ENCODE measurements around the gene SEC11C. TPM values are rescaled to one million over a fixed set of nuclear protein-coding genes. Genes with fewer than 3 reads are reported as not detected.

The SEC11C gene
- polyA plus RNA-seq (2012; rRNA removed) = 19.0 and 21.7 TPM in 2 replicates
- polyA plus RNA-seq (2012; cell fraction: cytosol; rRNA removed) = 18.7 and 32.0 TPM in 2 replicates
- polyA plus RNA-seq (2012; cell fraction: nucleus; rRNA removed) = 8.4 and 8.9 TPM in 2 replicates

DNA sequence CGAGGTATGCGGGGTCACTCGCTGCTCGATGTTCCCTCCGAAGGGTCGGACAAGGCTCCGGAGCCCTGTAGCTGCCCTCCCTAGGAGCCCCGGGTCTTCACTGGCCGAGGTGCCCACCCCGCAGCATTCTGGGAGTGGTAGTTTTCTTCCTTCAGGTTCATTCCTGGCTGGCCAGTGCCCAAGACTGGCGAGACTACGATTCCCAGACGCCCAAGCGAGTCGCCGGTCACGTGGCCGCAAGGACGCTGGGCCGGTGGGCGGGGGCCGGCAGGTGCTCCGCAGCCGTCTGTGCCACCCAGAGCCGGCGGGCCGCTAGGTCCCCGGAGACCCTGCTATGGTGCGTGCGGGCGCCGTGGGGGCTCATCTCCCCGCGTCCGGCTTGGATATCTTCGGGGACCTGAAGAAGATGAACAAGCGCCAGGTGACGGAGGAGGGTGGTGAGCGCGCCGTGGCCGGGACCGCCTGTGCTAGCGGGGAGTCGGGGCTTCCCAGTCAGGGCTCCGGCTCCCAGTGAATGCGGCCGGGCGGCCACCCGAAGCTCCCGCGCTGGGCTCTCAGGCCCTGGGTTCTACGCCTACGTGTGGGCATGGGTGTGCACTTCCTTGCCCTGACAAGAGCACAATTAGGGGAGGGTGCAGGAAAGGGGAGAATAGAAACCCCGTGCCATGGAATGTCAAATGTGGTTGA, at the start of gene SEC11C:
SEC11C (plus strand) TSS at position 270 of the 687 bp plus-strand sequence; CDS start at position 335, 65 bp downstream.
- Histone ChIP-seq H3K9me3 (no peaks in the 10 kb centered on the region), H3K4me2 (peak within 1 kb of the TSS; percentile 81), H3K27me3 (ENCODE audit: insufficient read depth) (peaks cover 13% of the 10 kb centered on the region; the same call in 1 of the 2 replicates), H3K79me2 (ENCODE audit: insufficient read depth) (0 out of 2 replicates have a peak, but pooled peaks cover 7% of the 10 kb centered on the region), H4K20me1 (ENCODE audit: insufficient read depth) (no peaks in the 10 kb centered on the region), H3K9me2 (no peaks in the 10 kb centered on the region), H3K9ac (peak within 1 kb of the TSS; percentile 78), H3K36me3 (replicated peaks in 1 of 2; ENCODE audit: control insufficient read depth in 1 of 2, insufficient read depth in 2 of 2, low read length in 1 of 2) (no peaks in the 10 kb centered on the region), H3K27ac (ENCODE audit: low read depth in 2 of 2, low read length in 1 of 2) (peak within 1 kb of the TSS; percentile 60 to 95), H2AFZ (ENCODE audit: low read depth) (peak within 1 kb of the TSS; percentile 88), H3F3A (replicated peaks; ENCODE audit: insufficient read depth) (peaks cover 7% of the 10 kb centered on the region), H3K4me3 (ENCODE audit: low read depth in 2 of 2, low read length in 1 of 2) (peak within 1 kb of the TSS; percentile 85 to 94), H3K4me1 (ENCODE audit: control insufficient read depth in 1 of 2, insufficient read depth in 2 of 2, low read depth in 1 of 2, low read length in 1 of 2) (peaks cover 9 to 11% of the 10 kb centered on the region in 2 experiments; a peak in 3 of 4 replicates)
- peak; percentile 95 for DNase-seq
- WGBS (ENCODE audit: low lambda C conversion rate) = 4% methylated on average over 25 of the region's 55 CpGs
- ChIA-PET POLR2A (no interaction called here), CTCF (interaction anchor here (0.7 to 2.1 kb wide), 7 partner anchors 13 to 371 kb away, joined by 3 to 10 read pairs (median 4); no protein-coding TSS in a partner anchor)
- no peak for TF ChIP-seq GATA2 (CRISPR knock-in tag; IDR thresholded peaks at IDR 0.05)
- TF ChIP-seq JUND (IDR thresholded peaks at IDR 0.05) = no peak
- TF ChIP-seq YY1 (IDR thresholded peaks at IDR 0.05; ENCODE audit: low read depth) = no peak
- no peak for TF ChIP-seq PBX3 (IDR thresholded peaks at IDR 0.05)
- no peak for TF ChIP-seq SMC3 (IDR thresholded peaks at IDR 0.05; ENCODE audit: low read depth, low read length)
- TF ChIP-seq, protein P1, sequence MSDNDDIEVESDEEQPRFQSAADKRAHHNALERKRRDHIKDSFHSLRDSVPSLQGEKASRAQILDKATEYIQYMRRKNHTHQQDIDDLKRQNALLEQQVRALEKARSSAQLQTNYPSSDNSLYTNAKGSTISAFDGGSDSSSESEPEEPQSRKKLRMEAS (IDR thresholded peaks at IDR 0.05; ENCODE audit: low read depth) = peak; percentile 39; the same call in 1 of the 2 replicates
- TF ChIP-seq, protein P2, sequence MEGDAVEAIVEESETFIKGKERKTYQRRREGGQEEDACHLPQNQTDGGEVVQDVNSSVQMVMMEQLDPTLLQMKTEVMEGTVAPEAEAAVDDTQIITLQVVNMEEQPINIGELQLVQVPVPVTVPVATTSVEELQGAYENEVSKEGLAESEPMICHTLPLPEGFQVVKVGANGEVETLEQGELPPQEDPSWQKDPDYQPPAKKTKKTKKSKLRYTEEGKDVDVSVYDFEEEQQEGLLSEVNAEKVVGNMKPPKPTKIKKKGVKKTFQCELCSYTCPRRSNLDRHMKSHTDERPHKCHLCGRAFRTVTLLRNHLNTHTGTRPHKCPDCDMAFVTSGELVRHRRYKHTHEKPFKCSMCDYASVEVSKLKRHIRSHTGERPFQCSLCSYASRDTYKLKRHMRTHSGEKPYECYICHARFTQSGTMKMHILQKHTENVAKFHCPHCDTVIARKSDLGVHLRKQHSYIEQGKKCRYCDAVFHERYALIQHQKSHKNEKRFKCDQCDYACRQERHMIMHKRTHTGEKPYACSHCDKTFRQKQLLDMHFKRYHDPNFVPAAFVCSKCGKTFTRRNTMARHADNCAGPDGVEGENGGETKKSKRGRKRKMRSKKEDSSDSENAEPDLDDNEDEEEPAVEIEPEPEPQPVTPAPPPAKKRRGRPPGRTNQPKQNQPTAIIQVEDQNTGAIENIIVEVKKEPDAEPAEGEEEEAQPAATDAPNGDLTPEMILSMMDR (IDR thresholded peaks at IDR 0.05) = no peak
- no peak for TF ChIP-seq EP300 (IDR thresholded peaks at IDR 0.05; ENCODE audit: borderline replicate concordance in 1 of 2, low read depth in 1 of 2, low read length in 1 of 2)
- no peak for TF ChIP-seq RFX5 (IDR thresholded peaks at IDR 0.05; ENCODE audit: low read length)
- TF ChIP-seq, protein P3, sequence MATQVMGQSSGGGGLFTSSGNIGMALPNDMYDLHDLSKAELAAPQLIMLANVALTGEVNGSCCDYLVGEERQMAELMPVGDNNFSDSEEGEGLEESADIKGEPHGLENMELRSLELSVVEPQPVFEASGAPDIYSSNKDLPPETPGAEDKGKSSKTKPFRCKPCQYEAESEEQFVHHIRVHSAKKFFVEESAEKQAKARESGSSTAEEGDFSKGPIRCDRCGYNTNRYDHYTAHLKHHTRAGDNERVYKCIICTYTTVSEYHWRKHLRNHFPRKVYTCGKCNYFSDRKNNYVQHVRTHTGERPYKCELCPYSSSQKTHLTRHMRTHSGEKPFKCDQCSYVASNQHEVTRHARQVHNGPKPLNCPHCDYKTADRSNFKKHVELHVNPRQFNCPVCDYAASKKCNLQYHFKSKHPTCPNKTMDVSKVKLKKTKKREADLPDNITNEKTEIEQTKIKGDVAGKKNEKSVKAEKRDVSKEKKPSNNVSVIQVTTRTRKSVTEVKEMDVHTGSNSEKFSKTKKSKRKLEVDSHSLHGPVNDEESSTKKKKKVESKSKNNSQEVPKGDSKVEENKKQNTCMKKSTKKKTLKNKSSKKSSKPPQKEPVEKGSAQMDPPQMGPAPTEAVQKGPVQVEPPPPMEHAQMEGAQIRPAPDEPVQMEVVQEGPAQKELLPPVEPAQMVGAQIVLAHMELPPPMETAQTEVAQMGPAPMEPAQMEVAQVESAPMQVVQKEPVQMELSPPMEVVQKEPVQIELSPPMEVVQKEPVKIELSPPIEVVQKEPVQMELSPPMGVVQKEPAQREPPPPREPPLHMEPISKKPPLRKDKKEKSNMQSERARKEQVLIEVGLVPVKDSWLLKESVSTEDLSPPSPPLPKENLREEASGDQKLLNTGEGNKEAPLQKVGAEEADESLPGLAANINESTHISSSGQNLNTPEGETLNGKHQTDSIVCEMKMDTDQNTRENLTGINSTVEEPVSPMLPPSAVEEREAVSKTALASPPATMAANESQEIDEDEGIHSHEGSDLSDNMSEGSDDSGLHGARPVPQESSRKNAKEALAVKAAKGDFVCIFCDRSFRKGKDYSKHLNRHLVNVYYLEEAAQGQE (IDR thresholded peaks at IDR 0.05; ENCODE audit: low read depth, low read length) = no peak
- peak; percentile 43 for TF ChIP-seq CHD2 (IDR thresholded peaks at IDR 0.05; ENCODE audit: low read length, partially characterized antibody)
- TF ChIP-seq RCOR1 (IDR thresholded peaks at IDR 0.05; ENCODE audit: low read length) = peak; percentile 34; the same call in 1 of the 2 replicates
- TF ChIP-seq MEF2A (IDR thresholded peaks at IDR 0.05; ENCODE audit: borderline replicate concordance, low read depth) = no peak
- TF ChIP-seq USF1 (IDR thresholded peaks at IDR 0.05; ENCODE audit: borderline replicate concordance, low read depth) = peak; percentile 99
- TF ChIP-seq, protein P4, sequence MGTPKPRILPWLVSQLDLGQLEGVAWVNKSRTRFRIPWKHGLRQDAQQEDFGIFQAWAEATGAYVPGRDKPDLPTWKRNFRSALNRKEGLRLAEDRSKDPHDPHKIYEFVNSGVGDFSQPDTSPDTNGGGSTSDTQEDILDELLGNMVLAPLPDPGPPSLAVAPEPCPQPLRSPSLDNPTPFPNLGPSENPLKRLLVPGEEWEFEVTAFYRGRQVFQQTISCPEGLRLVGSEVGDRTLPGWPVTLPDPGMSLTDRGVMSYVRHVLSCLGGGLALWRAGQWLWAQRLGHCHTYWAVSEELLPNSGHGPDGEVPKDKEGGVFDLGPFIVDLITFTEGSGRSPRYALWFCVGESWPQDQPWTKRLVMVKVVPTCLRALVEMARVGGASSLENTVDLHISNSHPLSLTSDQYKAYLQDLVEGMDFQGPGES (IDR thresholded peaks at IDR 0.05; ENCODE audit: low read depth, low read length) = no peak
- TF ChIP-seq GABPA (IDR thresholded peaks at IDR 0.05; ENCODE audit: low read depth) = no peak
- TF ChIP-seq FOSL2 (IDR thresholded peaks at IDR 0.05; ENCODE audit: borderline replicate concordance, low read depth) = no peak
- no peak for TF ChIP-seq RAD21 (IDR thresholded peaks at IDR 0.05; ENCODE audit: low read length)
- peak; percentile 89 for TF ChIP-seq USF2 (IDR thresholded peaks at IDR 0.05; ENCODE audit: borderline replicate concordance, low read depth, low read length)
- no peak for TF ChIP-seq FOXM1 (IDR thresholded peaks at IDR 0.05; ENCODE audit: low read depth)
- peak; percentile 12; the same call in 1 of the 2 replicates for TF ChIP-seq TCF12 (IDR thresholded peaks at IDR 0.05)
- 0 out of 2 replicates have a peak, but pooled peaks have one; percentile 39 for TF ChIP-seq TAF1 (IDR thresholded peaks at IDR 0.05; ENCODE audit: borderline replicate concordance, low read depth, low read length)
- TF ChIP-seq NFIC (IDR thresholded peaks at IDR 0.05; ENCODE audit: borderline replicate concordance) = no peak

All from SK-N-SH (cell line).